Measurements from ENCODE around the gene SLC39A11.

Gene SLC39A11

DNA sequence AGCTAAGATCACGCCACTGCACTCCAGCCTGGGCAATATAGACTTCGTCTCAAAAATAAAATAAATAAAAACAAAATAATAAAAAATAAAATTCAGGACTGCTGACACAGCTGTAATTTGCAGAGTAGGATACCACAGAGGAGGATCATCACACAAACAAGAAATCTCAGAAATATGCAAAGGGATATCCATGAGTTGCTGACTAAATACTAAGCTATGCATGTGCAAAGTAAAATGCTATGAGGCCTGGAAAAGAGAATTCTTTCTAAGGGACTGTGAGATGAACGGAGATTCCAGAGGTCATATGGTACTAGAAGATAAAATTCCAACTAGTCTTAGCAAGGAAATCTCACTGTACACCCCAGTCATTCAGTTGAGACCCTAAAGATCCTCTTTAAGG, 74.8 kb downstream of the SLC39A11 start:
- Histone ChIP-seq H3F3A (ENCODE audit: insufficient read depth, low read length) (no peaks in the 10 kb centered on the region), H4K20me1 (ENCODE audit: insufficient read depth, low read length) (no peaks in the 10 kb centered on the region), H3K36me3 (replicated peaks; ENCODE audit: insufficient read depth, low read length) (no peaks in the 10 kb centered on the region), H3K9me2 (replicated peaks; ENCODE audit: insufficient read depth, low read length) (no peaks in the 10 kb centered on the region), H3K9me3 (replicated peaks; ENCODE audit: insufficient read depth, low read length) (no peaks in the 10 kb centered on the region), H3K4me2 (ENCODE audit: low read depth, low read length) (no peak overlapping the region), H3K9ac (ENCODE audit: low read length) (no peak overlapping the region), H3K4me3 (ENCODE audit: low read length) (no peak overlapping the region), H3K27me3 (replicated peaks; ENCODE audit: insufficient read depth, low read length) (no peaks in the 10 kb centered on the region), H3K27ac (ENCODE audit: low read length) (no peak overlapping the region), H2AFZ (ENCODE audit: low read length) (no peak overlapping the region), H3K4me1 (ENCODE audit: low read length) (no peaks in the 10 kb centered on the region), H3K79me2 (ENCODE audit: low read length) (no peaks in the 10 kb centered on the region)
- TF ChIP-seq, protein P1, sequence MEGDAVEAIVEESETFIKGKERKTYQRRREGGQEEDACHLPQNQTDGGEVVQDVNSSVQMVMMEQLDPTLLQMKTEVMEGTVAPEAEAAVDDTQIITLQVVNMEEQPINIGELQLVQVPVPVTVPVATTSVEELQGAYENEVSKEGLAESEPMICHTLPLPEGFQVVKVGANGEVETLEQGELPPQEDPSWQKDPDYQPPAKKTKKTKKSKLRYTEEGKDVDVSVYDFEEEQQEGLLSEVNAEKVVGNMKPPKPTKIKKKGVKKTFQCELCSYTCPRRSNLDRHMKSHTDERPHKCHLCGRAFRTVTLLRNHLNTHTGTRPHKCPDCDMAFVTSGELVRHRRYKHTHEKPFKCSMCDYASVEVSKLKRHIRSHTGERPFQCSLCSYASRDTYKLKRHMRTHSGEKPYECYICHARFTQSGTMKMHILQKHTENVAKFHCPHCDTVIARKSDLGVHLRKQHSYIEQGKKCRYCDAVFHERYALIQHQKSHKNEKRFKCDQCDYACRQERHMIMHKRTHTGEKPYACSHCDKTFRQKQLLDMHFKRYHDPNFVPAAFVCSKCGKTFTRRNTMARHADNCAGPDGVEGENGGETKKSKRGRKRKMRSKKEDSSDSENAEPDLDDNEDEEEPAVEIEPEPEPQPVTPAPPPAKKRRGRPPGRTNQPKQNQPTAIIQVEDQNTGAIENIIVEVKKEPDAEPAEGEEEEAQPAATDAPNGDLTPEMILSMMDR (IDR thresholded peaks at IDR 0.05; ENCODE audit: low read length): no peak
- TF ChIP-seq EZH2 (optimal IDR thresholded peaks at IDR 0.05; ENCODE audit: low read depth, low read length) (no peak), EZH2phosphoT487 (IDR thresholded peaks at IDR 0.05; ENCODE audit: low read length) (no peak)
- no peak for DNase-seq

DNA sequence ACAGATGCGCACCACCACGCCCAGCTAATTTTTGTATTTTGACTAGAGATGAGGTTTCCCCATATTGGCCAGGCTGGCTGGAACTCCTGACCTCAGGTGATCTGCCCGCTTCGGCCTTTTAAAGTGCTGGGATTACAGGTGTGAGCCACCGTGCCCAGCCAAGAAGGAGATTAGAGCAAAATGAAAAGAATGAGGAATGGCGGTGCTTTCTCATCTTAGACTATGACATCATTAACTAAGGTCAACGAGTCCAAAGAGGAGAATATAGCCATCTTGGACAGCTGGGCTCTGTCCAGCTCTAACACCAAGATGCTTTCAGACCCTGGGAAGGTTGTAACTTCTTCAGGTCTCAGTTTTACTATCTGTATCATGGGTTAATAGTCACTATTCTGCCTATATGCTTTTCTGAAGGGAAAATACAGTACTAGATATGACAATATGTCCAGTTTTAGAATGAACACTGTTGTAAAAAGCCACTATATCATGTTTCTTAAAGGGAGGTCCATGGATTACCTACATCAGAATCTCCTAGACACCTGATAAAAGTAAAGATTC, 76.7 kb downstream of the SLC39A11 start:
- no peak overlapping the region for H3K4me3 ChIP-seq (ENCODE audit: low read length)
- H3K4me2 ChIP-seq (ENCODE audit: low read depth, low read length): no peak overlapping the region
- H3K27me3 ChIP-seq (replicated peaks; ENCODE audit: insufficient read depth, low read length): no peaks in the 10 kb centered on the region
- no peak overlapping the region for H3K9ac ChIP-seq (ENCODE audit: low read length)
- H4K20me1 ChIP-seq (ENCODE audit: insufficient read depth, low read length): no peaks in the 10 kb centered on the region
- H3K9me2 ChIP-seq (replicated peaks; ENCODE audit: insufficient read depth, low read length): no peaks in the 10 kb centered on the region
- TF ChIP-seq EZH2phosphoT487 (IDR thresholded peaks at IDR 0.05; ENCODE audit: low read length) (no peak), EZH2 (optimal IDR thresholded peaks at IDR 0.05; ENCODE audit: low read depth, low read length) (no peak)
- TF ChIP-seq, protein P1 (IDR thresholded peaks at IDR 0.05; ENCODE audit: low read length): no peak
- no peaks in the 10 kb centered on the region for H3K4me1 ChIP-seq (ENCODE audit: low read length)
- H2AFZ ChIP-seq (ENCODE audit: low read length): no peak overlapping the region
- H3K9me3 ChIP-seq (replicated peaks; ENCODE audit: insufficient read depth, low read length): no peaks in the 10 kb centered on the region
- DNase-seq: no peak
- H3K36me3 ChIP-seq (replicated peaks; ENCODE audit: insufficient read depth, low read length): no peaks in the 10 kb centered on the region
- no peaks in the 10 kb centered on the region for H3K79me2 ChIP-seq (ENCODE audit: low read length)
- no peak overlapping the region for H3K27ac ChIP-seq (ENCODE audit: low read length)
- no peaks in the 10 kb centered on the region for H3F3A ChIP-seq (ENCODE audit: insufficient read depth, low read length)

DNA sequence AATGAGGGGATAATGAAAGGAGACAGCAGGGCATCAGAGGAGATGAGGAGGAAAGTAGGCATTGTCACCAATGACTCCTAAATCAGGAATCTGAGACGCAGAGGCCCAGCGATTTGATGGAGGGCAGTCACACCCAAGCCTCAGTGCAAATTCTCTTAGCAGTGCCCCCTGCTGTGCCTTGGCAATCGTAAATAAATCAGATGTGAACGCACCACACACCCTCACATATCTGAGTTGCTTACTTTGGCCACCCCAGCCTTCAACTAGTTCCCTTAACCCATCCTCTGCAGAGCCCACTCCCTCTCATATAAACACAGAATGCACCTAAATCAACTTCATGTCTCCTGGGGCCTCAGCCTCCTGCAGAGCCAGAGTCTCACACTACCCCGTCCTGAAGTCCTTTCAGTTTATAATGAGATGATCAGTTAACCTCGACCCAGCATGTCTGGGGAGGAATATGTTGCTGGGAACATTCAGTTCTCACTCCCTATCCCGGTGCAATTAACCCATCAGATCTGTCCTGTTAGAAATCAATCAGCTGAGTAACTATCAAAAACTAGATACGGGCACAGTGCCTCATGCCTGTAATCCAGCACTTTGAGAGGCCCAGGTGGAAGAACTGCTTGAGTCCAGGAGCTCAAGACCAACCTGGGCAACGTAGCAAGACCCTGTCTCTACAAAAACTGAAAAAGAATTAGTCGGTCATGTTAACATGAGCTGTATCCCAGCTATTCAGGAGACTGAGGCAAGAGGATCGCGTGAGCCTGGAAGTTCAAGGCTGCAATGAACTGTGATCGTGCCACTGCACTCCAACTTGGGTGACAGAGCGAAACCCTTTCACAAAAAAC, 78.4 kb downstream of the SLC39A11 start:
- Histone ChIP-seq H2AFZ (ENCODE audit: low read length) (no peak overlapping the region), H4K20me1 (ENCODE audit: insufficient read depth, low read length) (no peaks in the 10 kb centered on the region), H3F3A (ENCODE audit: insufficient read depth, low read length) (no peaks in the 10 kb centered on the region), H3K79me2 (ENCODE audit: low read length) (no peaks in the 10 kb centered on the region), H3K4me1 (ENCODE audit: low read length) (no peaks in the 10 kb centered on the region), H3K9me3 (replicated peaks; ENCODE audit: insufficient read depth, low read length) (no peaks in the 10 kb centered on the region), H3K9ac (ENCODE audit: low read length) (no peak overlapping the region), H3K27ac (ENCODE audit: low read length) (no peak overlapping the region), H3K27me3 (replicated peaks; ENCODE audit: insufficient read depth, low read length) (no peaks in the 10 kb centered on the region), H3K9me2 (replicated peaks; ENCODE audit: insufficient read depth, low read length) (no peaks in the 10 kb centered on the region), H3K4me3 (ENCODE audit: low read length) (no peak overlapping the region), H3K36me3 (replicated peaks; ENCODE audit: insufficient read depth, low read length) (no peaks in the 10 kb centered on the region), H3K4me2 (ENCODE audit: low read depth, low read length) (no peak overlapping the region)
- DNase-seq: no peak
- TF ChIP-seq EZH2 (optimal IDR thresholded peaks at IDR 0.05; ENCODE audit: low read depth, low read length) (no peak), EZH2phosphoT487 (IDR thresholded peaks at IDR 0.05; ENCODE audit: low read length) (no peak)
- TF ChIP-seq, protein P1 (IDR thresholded peaks at IDR 0.05; ENCODE audit: low read length): no peak

All from MM.1S (cell line).